Upper lobe of left lung (tissue), 6 donors: ENCODE data around the gene ANKLE1. TPM values are rescaled to one million over a fixed set of nuclear protein-coding genes. Genes with fewer than 3 reads are reported as not detected.
A peak's percentile ranks its signal among the peaks of the same experiment; 100 is the strongest.

Experiments
- ATAC-seq, 2 donors: fragments of 200-7000 bp; cut with Tn5 transposase; one replicate each; pipeline ENCODE4 v1.9.1; 2022; ENCODE audit warnings: mild to moderate bottlenecking in 2 of 2, moderate library complexity in 2 of 2; ENCODE audit not compliant: low FRiP score in 2 of 2
- DNase-seq, 2 donors: peaks; one replicate each; pipeline ENCODE4 v3.0.0-alpha.2; 2019 to 2020
- H3K27ac ChIP-seq, 4 donors: fragments of 200-600 bp; sonication (generic); one replicate each; pipeline ENCODE4 v1.5.1; 2016 to 2019
- H3K27me3 ChIP-seq, 4 donors: fragments of 200-600 bp; sonication (generic); one replicate each; pipeline ENCODE4 v1.5.1; 2017 to 2019
- H3K36me3 ChIP-seq, 4 donors: fragments of 200-600 bp; sonication (generic); one replicate each; pipeline ENCODE4 v1.5.1; 2016 to 2019
- H3K4me1 ChIP-seq, 4 donors: fragments of 200-600 bp; sonication (generic); one replicate each; pipeline ENCODE4 v1.5.1; 2018 to 2019
- H3K4me3 ChIP-seq, 4 donors: fragments of 200-600 bp; sonication (generic); one replicate each; pipeline ENCODE4 v1.5.1; 2017 to 2019; ENCODE audit warnings: mild to moderate bottlenecking in 2 of 4, moderate library complexity in 1 of 4
- H3K9me3 ChIP-seq, 4 donors: fragments of 200-600 bp; sonication (generic); one replicate each; pipeline ENCODE4 v1.5.1; 2018 to 2019
- EP300 ChIP-seq, 4 donors: sonication (generic); formaldehyde crosslinking; IDR thresholded peaks; one replicate each; pipeline ENCODE4 v1.5.1; 2017; ENCODE audit warnings: antibody characterized with exemption in 4 of 4, control low read depth in 2 of 4
- POLR2A ChIP-seq, 4 donors: fragments of 450-650 bp; IDR thresholded peaks; one replicate each; pipeline ENCODE4 v1.5.1; 2016 to 2017; ENCODE audit warnings: antibody characterized with exemption in 4 of 4, mild to moderate bottlenecking in 2 of 4
- POLR2AphosphoS5 ChIP-seq, 2 donors: sonication (generic); formaldehyde crosslinking; IDR thresholded peaks; one replicate each; pipeline ENCODE4 v1.5.1; 2017; ENCODE audit warnings: antibody characterized with exemption in 2 of 2
- WGBS, 2 donors: methylation state at CpG; one replicate each; pipeline ENCODE4 v1.1.5; 2017 to 2018; 5-methylcytosine and 5-hydroxymethylcytosine counted together
- total RNA-seq, 6 donors: library from RNA; depleted of rRNA in 4 of 6; stranded (reverse); fragments of >200 nt in 4 of 6; gene quantifications; one replicate each; pipeline versions ENCODE4 v1.1.0 to v1.2.1, GENCODE V29; 2016 to 2021
- TF ChIP-seq, protein P1 (sequence below), 6 experiments: fragments of 450-650 bp in 4 of 6; fragments of 200-600 bp in 2 of 6; sonication (generic) in 2 of 6; IDR thresholded peaks; one replicate each; pipeline ENCODE4 v1.5.1; 2016 to 2019; ENCODE audit warnings: antibody characterized with exemption in 6 of 6
- donor health status: DM: no; HTN: no; CAD: no; lungs with moderate emphysema.
- donor health status: DM: no; HTN: yes; CAD: no; lungs with severe emphysema.

The ANKLE1 gene, protein sequence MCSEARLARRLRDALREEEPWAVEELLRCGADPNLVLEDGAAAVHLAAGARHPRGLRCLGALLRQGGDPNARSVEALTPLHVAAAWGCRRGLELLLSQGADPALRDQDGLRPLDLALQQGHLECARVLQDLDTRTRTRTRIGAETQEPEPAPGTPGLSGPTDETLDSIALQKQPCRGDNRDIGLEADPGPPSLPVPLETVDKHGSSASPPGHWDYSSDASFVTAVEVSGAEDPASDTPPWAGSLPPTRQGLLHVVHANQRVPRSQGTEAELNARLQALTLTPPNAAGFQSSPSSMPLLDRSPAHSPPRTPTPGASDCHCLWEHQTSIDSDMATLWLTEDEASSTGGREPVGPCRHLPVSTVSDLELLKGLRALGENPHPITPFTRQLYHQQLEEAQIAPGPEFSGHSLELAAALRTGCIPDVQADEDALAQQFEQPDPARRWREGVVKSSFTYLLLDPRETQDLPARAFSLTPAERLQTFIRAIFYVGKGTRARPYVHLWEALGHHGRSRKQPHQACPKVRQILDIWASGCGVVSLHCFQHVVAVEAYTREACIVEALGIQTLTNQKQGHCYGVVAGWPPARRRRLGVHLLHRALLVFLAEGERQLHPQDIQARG
- 10 to 100 TPM in 1 of 6 donors, 1 to 10 TPM in 3, under 1 TPM in 2; 0.57 to 13.6 (median 1.4) TPM for total RNA-seq

DNA sequence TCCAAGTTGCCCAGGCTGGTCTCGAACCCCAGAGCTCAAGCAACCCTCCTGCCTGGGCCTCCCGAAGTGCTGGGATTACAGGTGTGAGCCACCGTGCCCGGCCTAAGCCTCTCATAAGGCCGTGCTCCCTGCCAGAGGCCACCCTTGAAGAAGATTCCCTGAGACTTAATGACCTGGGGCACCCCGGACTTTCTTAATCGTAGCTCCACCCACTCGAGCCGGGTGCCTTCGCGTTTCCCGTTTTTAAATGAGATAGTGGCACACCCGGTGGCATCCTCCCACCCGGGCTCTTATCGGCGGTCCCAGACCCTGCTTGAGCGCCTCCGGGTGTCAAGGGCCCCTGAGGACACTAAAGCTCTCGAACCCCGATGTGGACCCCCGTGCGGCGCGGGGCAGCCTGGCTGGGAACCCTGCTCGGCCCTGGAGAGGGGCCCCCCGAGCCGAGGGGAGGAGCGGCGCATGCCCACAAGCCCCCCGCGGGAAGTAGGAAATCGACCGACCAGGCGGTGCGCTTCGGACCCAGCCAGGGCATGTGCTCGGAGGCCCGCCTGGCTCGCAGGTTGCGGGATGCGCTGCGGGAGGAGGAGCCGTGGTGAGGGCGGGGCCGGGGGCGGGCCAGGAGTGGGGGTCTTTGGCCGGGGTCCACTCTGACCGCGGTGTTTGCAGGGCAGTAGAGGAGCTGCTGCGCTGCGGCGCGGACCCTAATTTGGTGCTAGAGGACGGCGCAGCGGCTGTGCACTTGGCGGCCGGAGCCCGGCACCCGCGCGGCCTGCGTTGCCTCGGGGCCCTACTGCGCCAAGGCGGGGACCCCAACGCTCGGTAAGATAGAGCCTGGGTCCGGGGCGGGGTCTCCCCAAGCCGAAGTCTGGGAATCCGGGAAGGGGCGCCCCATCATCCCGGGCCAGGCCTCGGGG is at the start of gene ANKLE1:
TSS of gene ANKLE1 (plus strand) at position 511 of the 914 bp plus-strand sequence. CDS start at position 531, 20 bp downstream.
- Histone ChIP-seq H3K9me3 (no peaks in the 10 kb centered on the region), H3K36me3 (peaks cover 0 to 24% (median 16%) of the 10 kb centered on the region in 4 donors), H3K27ac (peak within 1 kb of the TSS in 1 of 4 donors; percentile 24), H3K27me3 (peaks cover 0 to 17% (median 5%) of the 10 kb centered on the region in 4 donors), H3K4me3 (peak within 1 kb of the TSS; percentile 6 to 54 (median 41)), H3K4me1 (peaks cover 15 to 19% (median 17%) of the 10 kb centered on the region in 4 donors)
- TF ChIP-seq, protein P1, sequence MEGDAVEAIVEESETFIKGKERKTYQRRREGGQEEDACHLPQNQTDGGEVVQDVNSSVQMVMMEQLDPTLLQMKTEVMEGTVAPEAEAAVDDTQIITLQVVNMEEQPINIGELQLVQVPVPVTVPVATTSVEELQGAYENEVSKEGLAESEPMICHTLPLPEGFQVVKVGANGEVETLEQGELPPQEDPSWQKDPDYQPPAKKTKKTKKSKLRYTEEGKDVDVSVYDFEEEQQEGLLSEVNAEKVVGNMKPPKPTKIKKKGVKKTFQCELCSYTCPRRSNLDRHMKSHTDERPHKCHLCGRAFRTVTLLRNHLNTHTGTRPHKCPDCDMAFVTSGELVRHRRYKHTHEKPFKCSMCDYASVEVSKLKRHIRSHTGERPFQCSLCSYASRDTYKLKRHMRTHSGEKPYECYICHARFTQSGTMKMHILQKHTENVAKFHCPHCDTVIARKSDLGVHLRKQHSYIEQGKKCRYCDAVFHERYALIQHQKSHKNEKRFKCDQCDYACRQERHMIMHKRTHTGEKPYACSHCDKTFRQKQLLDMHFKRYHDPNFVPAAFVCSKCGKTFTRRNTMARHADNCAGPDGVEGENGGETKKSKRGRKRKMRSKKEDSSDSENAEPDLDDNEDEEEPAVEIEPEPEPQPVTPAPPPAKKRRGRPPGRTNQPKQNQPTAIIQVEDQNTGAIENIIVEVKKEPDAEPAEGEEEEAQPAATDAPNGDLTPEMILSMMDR (IDR thresholded peaks at IDR 0.05), result no peak
- TF ChIP-seq POLR2AphosphoS5 (IDR thresholded peaks at IDR 0.05), result no peak
- no peak for TF ChIP-seq EP300 (IDR thresholded peaks at IDR 0.05)
- peak; percentile 61 to 89 for DNase-seq
- peak; percentile 19 to 50 for ATAC-seq
- WGBS, 2 donors, result 13 to 70% methylated on average over 4 to 42 of the region's 75 CpGs

DNA sequence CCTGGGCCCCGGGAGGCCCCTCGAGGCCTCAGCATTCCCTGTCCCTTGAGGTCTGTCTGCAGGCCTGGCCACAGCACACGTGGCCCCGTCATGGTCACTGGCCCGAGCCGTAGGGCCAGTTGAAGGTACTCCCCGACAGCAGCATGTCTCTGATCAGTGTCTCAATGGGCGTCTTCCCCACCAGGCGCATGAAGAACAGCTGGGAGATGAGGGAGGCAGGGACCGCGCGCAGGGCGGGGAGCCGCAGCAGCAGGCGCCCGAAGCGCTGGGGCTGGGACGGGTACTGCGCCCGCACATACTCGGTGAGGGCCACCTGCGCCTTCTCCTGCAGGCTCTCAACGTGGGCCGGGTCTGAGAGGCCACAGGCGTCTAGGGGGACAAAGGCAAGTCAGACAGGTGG is 49.4 kb upstream of the ANKLE1 start:
- WGBS, 2 donors, result 90 to 95% methylated on average over 13 to 25 of the region's 25 CpGs
- H3K27me3 ChIP-seq, result no peaks in the 10 kb centered on the region
- peaks cover 0 to 48% (median 32%) of the 10 kb centered on the region in 4 donors for H3K36me3 ChIP-seq

DNA sequence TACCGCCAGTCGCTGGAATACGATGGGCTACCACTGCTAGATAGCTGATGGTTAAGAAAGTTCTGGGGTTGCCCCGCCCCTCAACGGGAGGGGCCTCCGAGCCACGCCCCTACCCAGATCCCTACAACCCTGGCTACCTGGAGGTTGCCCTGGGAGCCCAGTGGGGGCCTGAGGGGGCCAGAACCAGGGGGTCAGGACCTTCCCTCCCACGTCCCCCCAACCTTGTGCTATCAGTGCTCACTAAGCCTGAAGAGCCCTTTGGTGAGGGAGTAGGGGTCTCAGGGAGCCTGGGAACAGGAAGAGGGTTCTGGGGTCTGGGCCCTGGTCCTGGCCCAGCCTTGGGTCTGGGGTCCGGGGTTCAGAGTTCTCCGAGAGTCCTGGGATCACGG is 46.8 kb upstream of the ANKLE1 start:
- DNase-seq (peak; percentile 67 to 91), ATAC-seq (peak; percentile 60 to 83)
- WGBS, 2 donors, result 26 to 28% methylated on average over 7 to 8 of the region's 11 CpGs
- peak overlapping the region; percentile 10 to 83 (median 58) for H3K27ac ChIP-seq
- H3K4me1 ChIP-seq, result peaks cover 24 to 42% (median 27%) of the 10 kb centered on the region in 4 donors
- TF ChIP-seq POLR2AphosphoS5 (IDR thresholded peaks at IDR 0.05), result no peak
- TF ChIP-seq POLR2A (IDR thresholded peaks at IDR 0.05), result no peak
- no peak for TF ChIP-seq EP300 (IDR thresholded peaks at IDR 0.05)
- TF ChIP-seq, protein P1 (IDR thresholded peaks at IDR 0.05), result no peak
- peaks cover 0 to 46% (median 31%) of the 10 kb centered on the region in 4 donors for H3K36me3 ChIP-seq
- no peaks in the 10 kb centered on the region for H3K27me3 ChIP-seq
- H3K9me3 ChIP-seq, result no peaks in the 10 kb centered on the region
- H3K4me3 ChIP-seq, result peak overlapping the region; percentile 19 to 63 (median 56)

More for the DNA sequence above, 49.4 kb upstream of the ANKLE1 start:
- DNase-seq, result no peak
- H3K4me1 ChIP-seq, result peaks cover 25 to 39% (median 28%) of the 10 kb centered on the region in 4 donors
- H3K9me3 ChIP-seq, result no peaks in the 10 kb centered on the region
- no peak overlapping the region for H3K4me3 ChIP-seq
- no peak overlapping the region for H3K27ac ChIP-seq
- TF ChIP-seq POLR2A (IDR thresholded peaks at IDR 0.05), result no peak
- TF ChIP-seq EP300 (IDR thresholded peaks at IDR 0.05), result no peak
- no peak for TF ChIP-seq POLR2AphosphoS5 (IDR thresholded peaks at IDR 0.05)
- TF ChIP-seq, protein P1 (IDR thresholded peaks at IDR 0.05), result no peak
- ATAC-seq, result no peak

DNA sequence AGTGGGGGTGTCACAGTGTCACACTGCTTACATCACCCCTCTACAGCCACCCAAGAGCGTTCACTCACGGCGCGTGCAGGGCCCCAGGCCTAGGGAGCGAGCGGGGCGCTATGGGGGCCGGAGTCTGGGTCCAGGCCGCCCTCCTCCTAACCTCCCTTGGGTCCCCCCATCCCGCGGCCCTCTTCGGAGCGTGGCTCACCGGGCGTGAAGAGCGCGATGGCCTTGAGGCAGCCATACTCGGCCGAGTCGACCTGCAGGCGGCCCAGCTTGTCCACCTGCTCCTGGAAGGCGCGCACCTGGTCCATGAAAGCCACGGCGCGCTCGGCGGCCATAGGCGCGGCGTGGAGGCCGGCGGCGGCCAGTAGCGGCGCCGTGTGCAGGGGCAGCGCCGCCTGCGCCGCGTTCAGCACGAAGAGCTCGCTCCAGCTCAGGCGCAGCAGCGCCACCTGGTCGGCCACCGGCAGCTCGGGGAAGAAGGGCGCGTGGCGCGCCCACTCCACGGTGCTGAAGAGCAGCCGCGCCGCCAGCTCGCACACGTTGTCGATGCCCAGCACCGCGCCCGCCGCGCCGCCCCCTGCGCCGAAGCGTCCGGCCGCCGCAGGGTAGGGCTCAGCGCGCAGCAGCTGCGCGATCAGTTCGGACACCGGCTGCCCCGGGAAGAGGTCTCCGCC is 46.3 kb upstream of the ANKLE1 start:
- DNase-seq (peak; percentile 77 to 95), ATAC-seq (peak; percentile 73 to 92)
- 0% methylated on average over 16 of the region's 80 CpGs; no CpG with 5 or more reads in 1 of the 2 donors for WGBS, 2 donors
- peaks cover 0 to 44% (median 30%) of the 10 kb centered on the region in 4 donors for H3K36me3 ChIP-seq
- H3K4me1 ChIP-seq, result peaks cover 25 to 48% (median 31%) of the 10 kb centered on the region in 4 donors
- no peaks in the 10 kb centered on the region for H3K27me3 ChIP-seq
- H3K4me3 ChIP-seq, result peak overlapping the region; percentile 19 to 63 (median 56)
- H3K9me3 ChIP-seq, result no peaks in the 10 kb centered on the region
- H3K27ac ChIP-seq, result peak overlapping the region; percentile 10 to 83 (median 58)
- TF ChIP-seq, protein P1 (IDR thresholded peaks at IDR 0.05), result peak; percentile 30 to 80 (median 60)
- TF ChIP-seq POLR2A (IDR thresholded peaks at IDR 0.05), result no peak
